Activated B cell treated with CpG ODN at 0.5 μM for 24 hours (primary cell): Measurements from ENCODE around the gene ODAD4. TPM values are rescaled to one million over a fixed set of nuclear protein-coding genes. Genes with fewer than 3 reads are reported as not detected.
A peak's percentile ranks its signal among the peaks of the same experiment; 100 is the strongest.

Source experiments
- ATAC-seq: fragments of 200-7000 bp; cut with Tn5 transposase; one replicate; pipeline ENCODE4 v1.10.0; 2021; ENCODE audit warnings: low read depth, mild to moderate bottlenecking, moderate library complexity
- CTCF ChIA-PET: fragments of 350-600 bp; sonication (Branson Sonifier 250); formaldehyde crosslinking; loops from one replicate; lab custom pipeline; 2021; ENCODE audit warnings: antibody characterized with exemption; lab: Charles Lee
- POLR2A ChIA-PET: fragments of 350-600 bp; sonication (Branson Sonifier 250); formaldehyde crosslinking; loops from one replicate; lab custom pipeline; 2021; ENCODE audit warnings: antibody characterized with exemption; lab: Charles Lee
- DNase-seq: peaks from one replicate; pipeline ENCODE4 v3.0.0; 2022
- H3K27ac Mint-ChIP-seq: one replicate; pipeline ENCODE4 v1.8.0; 2020; ENCODE audit warnings: mixed read lengths
- H3K27me3 Mint-ChIP-seq: one replicate; pipeline ENCODE4 v1.8.0; 2021; ENCODE audit warnings: mixed read lengths
- H3K36me3 Mint-ChIP-seq: one replicate; pipeline ENCODE4 v1.8.0; 2021; ENCODE audit warnings: low read depth, mixed read lengths
- H3K4me1 Mint-ChIP-seq: one replicate; pipeline ENCODE4 v1.8.0; 2021; ENCODE audit warnings: mixed read lengths
- H3K4me3 Mint-ChIP-seq: one replicate; pipeline ENCODE4 v1.8.0; 2020; ENCODE audit warnings: mild to moderate bottlenecking, mixed read lengths
- H3K9me3 Mint-ChIP-seq: one replicate; pipeline ENCODE4 v1.8.0; 2020; ENCODE audit warnings: mixed read lengths
- intact Hi-C: fragments of 100-400 bp; cut with micrococcal nuclease; formaldehyde crosslinking; loops from one replicate; pipeline ENCODE4 v1.15.1; 2024
- total RNA-seq: library from RNA; stranded (reverse); gene quantifications from 2 replicates; pipeline ENCODE4 v1.2.3, GENCODE V29; 2022
- TF ChIP-seq, protein P1 (sequence below): fragments of 200-600 bp; IDR thresholded peaks from one replicate; pipeline ENCODE4 v1.8.0; 2022; ENCODE audit warnings: antibody characterized with exemption, mild to moderate bottlenecking

Gene ODAD4
- total RNA-seq, 1 donor from 2014 or later = 1.1 TPM

GRCh38 chr17:41971721-41972523, 41.5 kb downstream of the ODAD4 start:
- TF ChIP-seq, protein P1, sequence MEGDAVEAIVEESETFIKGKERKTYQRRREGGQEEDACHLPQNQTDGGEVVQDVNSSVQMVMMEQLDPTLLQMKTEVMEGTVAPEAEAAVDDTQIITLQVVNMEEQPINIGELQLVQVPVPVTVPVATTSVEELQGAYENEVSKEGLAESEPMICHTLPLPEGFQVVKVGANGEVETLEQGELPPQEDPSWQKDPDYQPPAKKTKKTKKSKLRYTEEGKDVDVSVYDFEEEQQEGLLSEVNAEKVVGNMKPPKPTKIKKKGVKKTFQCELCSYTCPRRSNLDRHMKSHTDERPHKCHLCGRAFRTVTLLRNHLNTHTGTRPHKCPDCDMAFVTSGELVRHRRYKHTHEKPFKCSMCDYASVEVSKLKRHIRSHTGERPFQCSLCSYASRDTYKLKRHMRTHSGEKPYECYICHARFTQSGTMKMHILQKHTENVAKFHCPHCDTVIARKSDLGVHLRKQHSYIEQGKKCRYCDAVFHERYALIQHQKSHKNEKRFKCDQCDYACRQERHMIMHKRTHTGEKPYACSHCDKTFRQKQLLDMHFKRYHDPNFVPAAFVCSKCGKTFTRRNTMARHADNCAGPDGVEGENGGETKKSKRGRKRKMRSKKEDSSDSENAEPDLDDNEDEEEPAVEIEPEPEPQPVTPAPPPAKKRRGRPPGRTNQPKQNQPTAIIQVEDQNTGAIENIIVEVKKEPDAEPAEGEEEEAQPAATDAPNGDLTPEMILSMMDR = no peak
- peaks cover 59% of the 10 kb centered on the region for H3K4me1 Mint-ChIP-seq
- H3K36me3 Mint-ChIP-seq = peaks cover 60% of the 10 kb centered on the region
- ChIA-PET POLR2A (interaction anchor here (0.6 to 2.2 kb wide), 3 partner anchors 13 to 149 kb away, joined by 3 to 12 read pairs (median 4); partner anchors contain the start of genes DNAJC7 and KAT2A), CTCF (interaction anchor here (0.9 kb wide), 1 partner anchor 10 kb away, joined by 3 read pairs; no protein-coding TSS in a partner anchor)
- peak overlapping the region; percentile 41 for H3K27ac Mint-ChIP-seq
- no peaks in the 10 kb centered on the region for H3K27me3 Mint-ChIP-seq
- no peak for ATAC-seq
- intact Hi-C loops = no loop called here
- no peaks in the 10 kb centered on the region for H3K9me3 Mint-ChIP-seq
- peak overlapping the region; percentile 25 for H3K4me3 Mint-ChIP-seq
- DNase-seq = no peak

DNA sequence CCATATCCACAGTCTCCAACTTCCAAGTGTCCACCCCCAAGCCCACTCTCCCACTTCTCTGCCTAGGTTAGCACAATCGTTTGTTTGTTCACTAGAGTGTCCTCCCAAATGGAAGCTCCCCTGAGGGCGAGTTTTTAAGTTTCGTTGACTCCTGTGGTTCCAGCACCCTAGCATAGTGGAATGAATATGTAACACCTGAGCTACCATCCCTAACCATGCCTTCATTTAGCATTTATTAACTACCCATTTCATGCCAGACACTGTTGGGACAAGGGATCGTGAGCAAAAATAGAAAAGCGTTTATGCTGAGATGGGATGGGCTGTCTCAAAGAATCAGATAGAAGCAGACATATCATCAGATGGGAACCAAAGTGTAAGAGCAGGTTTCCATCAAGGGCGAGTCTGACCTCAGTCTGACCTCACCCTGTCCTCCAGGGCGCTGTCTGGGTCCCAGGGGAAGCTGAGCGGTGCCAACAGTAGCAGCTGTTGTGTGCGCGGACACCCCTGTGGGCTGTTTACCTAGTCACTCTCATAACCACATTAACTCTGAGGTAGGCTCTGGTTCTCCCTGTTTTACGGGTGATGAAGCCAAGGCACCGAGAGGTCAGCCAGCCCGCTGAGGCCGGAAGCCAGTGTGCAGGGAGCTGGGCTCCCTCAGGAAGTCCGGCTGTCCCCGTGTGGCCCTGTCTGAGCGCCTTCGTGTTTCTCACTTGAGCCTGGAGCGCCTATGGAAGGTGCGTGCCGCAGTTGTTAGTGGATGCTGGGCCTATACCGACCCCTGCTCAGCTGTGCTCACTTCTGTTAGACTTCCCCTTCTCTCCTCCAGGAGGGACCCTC, 42.4 kb downstream of the ODAD4 start:
- DNase-seq (peak; percentile 30), ATAC-seq (peak; percentile 87)
- peak overlapping the region; percentile 25 for H3K4me3 Mint-ChIP-seq
- TF ChIP-seq, protein P1 = no peak
- CTCF ChIA-PET = interaction anchor here (0.9 kb wide), 1 partner anchor 10 kb away, joined by 3 read pairs; no protein-coding TSS in a partner anchor
- intact Hi-C loops = no loop called here
- no peaks in the 10 kb centered on the region for H3K9me3 Mint-ChIP-seq
- H3K4me1 Mint-ChIP-seq = peaks cover 61% of the 10 kb centered on the region
- POLR2A ChIA-PET = interaction anchor here (0.6 to 2.2 kb wide), 5 partner anchors 14 to 321 kb away, joined by 3 to 12 read pairs (median 4); partner anchors contain the start of genes DNAJC7, KAT2A and NKIRAS2
- H3K36me3 Mint-ChIP-seq = peaks cover 68% of the 10 kb centered on the region
- H3K27ac Mint-ChIP-seq = peak overlapping the region; percentile 56
- H3K27me3 Mint-ChIP-seq = no peaks in the 10 kb centered on the region

GRCh38 chr17:41973408-41973811, 43.0 kb downstream of the ODAD4 start:
- Mint-ChIP-seq H3K4me3 (peak overlapping the region; percentile 11), H3K9me3 (no peaks in the 10 kb centered on the region), H3K4me1 (peaks cover 56% of the 10 kb centered on the region), H3K36me3 (peaks cover 70% of the 10 kb centered on the region), H3K27ac (peak overlapping the region; percentile 56), H3K27me3 (no peaks in the 10 kb centered on the region)
- TF ChIP-seq, protein P1 = no peak
- ChIA-PET CTCF (no interaction called here), POLR2A (interaction anchor here (0.6 to 2.2 kb wide), 3 partner anchors 44 to 320 kb away, joined by 4 to 12 read pairs (median 6); partner anchors contain the start of genes DNAJC7 and NKIRAS2)
- ATAC-seq (no peak), DNase-seq (no peak)
- intact Hi-C loops = no loop called here

DNA sequence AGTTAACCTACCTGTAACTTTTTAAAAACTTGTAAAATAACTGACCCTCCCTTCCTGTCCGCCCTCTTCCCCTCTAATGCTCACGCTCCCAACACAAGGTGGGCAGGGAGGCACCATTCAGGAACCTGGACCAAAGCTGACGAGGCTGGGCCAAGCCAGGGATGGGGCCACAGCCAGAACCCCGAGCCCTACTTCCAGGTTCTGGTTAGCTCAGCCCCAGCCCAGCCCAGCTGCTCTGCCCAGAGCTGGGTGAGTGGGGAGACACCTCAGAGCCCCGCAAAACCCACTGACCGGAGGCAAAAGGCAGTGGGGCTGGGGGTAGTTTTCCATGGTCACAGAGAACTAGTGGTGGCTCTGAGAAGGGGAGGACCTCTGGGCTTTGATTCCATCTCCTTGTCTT, 43.6 kb downstream of the ODAD4 start:
- DNase-seq = no peak
- no peak overlapping the region for H3K27ac Mint-ChIP-seq
- CTCF ChIA-PET = no interaction called here

More for the DNA sequence above, 43.6 kb downstream of the ODAD4 start:
- intact Hi-C loops = no loop called here
- POLR2A ChIA-PET = interaction anchor here (0.7 to 1.7 kb wide), 2 partner anchors 46 to 142 kb away, joined by 6 to 9 read pairs; partner anchors contain the start of gene NKIRAS2
- Mint-ChIP-seq H3K27me3 (no peaks in the 10 kb centered on the region), H3K4me3 (no peak overlapping the region), H3K9me3 (no peaks in the 10 kb centered on the region), H3K36me3 (peaks cover 72% of the 10 kb centered on the region), H3K4me1 (peaks cover 53% of the 10 kb centered on the region)
- TF ChIP-seq, protein P1 = no peak
- no peak for ATAC-seq
